ENCODE data around the gene CLTRN.
"Not testable (repeated sequence)": the region's sequence is repeated elsewhere in the genome, so short reads cannot be mapped to it uniquely, and the experiment has no call there.

CLTRN gene, protein sequence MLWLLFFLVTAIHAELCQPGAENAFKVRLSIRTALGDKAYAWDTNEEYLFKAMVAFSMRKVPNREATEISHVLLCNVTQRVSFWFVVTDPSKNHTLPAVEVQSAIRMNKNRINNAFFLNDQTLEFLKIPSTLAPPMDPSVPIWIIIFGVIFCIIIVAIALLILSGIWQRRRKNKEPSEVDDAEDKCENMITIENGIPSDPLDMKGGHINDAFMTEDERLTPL

GRCh38 chrX:15664487-15665444 is at the start of gene CLTRN:
Gene CLTRN, minus strand, starts transcription at chrX:15664805. Its CDS starts 30 bp downstream, at chrX:15664775.
- DNase-seq (ENCODE audit: low spot score): no peak

GRCh38 chrX:15704273-15704672 is 39.7 kb upstream of the CLTRN start:
- DNase-seq (ENCODE audit: low spot score): not testable (repeated sequence)

DNA sequence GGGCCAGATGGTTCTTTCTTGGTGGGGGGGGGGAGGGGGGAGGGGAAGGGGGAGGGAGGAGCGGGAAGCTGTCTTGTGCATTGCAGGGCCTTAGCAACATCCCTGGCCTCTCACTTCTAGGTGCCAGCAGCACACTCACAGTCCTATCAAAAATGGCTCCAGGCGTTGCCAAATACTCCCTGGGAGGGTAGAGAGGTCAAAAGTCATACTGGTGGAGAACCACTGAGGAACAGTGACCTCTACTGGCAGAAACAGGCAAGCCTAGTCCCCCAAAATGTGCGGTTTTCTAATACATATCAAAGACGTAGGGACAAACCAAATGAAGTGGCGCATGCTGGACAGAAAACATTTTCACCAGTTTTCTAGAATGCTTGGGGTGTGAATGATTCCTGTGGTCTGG is 39.2 kb upstream of the CLTRN start:
- not testable (repeated sequence) for DNase-seq (ENCODE audit: low spot score)

GRCh38 chrX:15702488-15703371 is 38.1 kb upstream of the CLTRN start:
- no peak for DNase-seq (ENCODE audit: low spot score)

DNA sequence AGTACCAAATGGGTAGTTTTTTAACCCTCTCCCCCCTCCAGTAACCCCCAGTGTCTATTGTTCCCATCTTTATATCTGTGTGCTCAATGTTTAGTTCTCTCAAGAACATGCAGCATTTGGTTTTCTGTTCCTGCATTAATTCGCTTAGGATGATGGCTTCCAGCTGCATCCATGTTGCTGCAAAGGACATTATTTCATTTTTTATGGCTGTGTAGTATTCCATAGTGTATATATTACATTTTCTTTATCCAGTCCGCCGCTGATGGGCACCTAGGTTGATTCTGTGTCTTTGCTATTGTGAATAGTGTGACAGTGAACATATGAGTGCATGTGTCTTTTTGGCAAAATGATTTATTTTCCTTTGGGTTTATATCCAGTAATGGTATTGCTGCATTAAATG is 31.9 kb upstream of the CLTRN start:
- DNase-seq (ENCODE audit: low spot score): no peak

- DNase-seq (ENCODE audit: low spot score): no peak
These were observed 30.4 kb upstream of the CLTRN start for GRCh38 chrX:15694941-15695451.

- peak; percentile 70 for DNase-seq (ENCODE audit: low spot score)
These were observed 22.4 kb upstream of the CLTRN start for GRCh38 chrX:15686818-15687685.

DNA sequence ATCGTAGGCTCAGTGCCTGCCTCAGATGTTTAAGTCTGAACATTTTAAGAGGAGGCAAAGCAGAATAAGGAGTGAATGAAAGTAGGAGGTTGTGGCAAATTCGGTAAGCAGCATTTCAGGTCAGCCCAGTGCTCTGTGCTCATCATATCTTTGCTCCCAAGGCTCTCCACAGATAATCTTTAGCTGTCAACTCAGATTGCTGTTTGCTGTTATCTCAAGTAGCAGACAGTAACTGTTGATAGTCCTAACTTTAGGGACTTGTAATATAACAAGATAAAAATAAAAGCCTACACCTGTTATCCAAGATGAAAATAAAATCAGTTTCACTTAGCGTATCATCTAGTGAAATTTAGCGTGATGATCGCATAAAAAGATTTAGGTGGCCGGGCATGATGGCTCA is 18.6 kb upstream of the CLTRN start:
- DNase-seq (ENCODE audit: low spot score): no peak

- no peak for DNase-seq (ENCODE audit: low spot score)
These were observed 16.8 kb upstream of the CLTRN start for GRCh38 chrX:15681433-15681832.

GRCh38 chrX:15680401-15680800 is 15.8 kb upstream of the CLTRN start:
- no peak for DNase-seq (ENCODE audit: low spot score)

DNA sequence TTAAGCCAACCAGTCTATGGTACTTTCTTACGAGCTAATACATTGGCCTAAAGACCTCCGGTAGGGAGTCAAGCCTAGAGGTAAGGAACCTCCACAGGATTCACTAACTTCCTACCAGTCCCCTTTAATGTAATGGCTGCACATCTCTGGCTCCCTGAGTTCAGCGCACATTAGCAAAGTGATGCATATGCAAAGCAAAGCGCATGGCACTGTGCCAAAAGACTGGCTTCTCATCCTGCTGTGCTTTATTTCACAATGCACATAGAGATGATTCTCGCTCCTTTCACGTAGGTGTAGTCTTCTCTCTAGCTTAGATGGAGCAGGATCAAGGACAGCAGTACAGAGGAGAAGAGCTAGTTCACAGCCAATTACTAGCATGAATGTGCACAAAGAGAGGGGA is 14.6 kb upstream of the CLTRN start:
- DNase-seq (ENCODE audit: low spot score): no peak

GRCh38 chrX:15678339-15678738 is 13.7 kb upstream of the CLTRN start:
- no peak for DNase-seq (ENCODE audit: low spot score)

DNA sequence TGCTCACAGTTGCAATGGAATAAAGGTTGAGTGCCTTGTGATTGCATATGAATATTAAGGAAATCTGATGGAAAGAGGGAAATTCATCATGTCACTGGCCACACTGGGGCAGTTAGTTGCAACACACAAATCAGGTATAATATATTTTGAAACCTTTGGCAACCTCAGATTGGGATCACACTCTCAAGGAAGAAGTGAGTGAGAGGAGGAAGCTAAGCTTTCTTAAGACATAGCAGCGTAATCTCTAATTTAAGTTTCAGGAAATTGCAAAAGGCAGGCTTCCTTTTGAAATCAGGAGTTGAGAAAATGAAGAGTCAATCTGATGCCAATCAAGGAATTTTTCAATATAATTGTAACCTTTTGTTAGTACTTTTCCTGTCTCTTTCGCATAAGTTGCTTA is 12.3 kb upstream of the CLTRN start:
- DNase-seq (ENCODE audit: low spot score): no peak

GRCh38 chrX:15675490-15675921 is 10.9 kb upstream of the CLTRN start:
- no peak for DNase-seq (ENCODE audit: low spot score)

GRCh38 chrX:15674841-15675489 is 10.4 kb upstream of the CLTRN start:
- DNase-seq (ENCODE audit: low spot score): peak; percentile 95

- no peak for DNase-seq (ENCODE audit: low spot score)
These were observed 9.9 kb upstream of the CLTRN start for GRCh38 chrX:15674514-15674840.

DNA sequence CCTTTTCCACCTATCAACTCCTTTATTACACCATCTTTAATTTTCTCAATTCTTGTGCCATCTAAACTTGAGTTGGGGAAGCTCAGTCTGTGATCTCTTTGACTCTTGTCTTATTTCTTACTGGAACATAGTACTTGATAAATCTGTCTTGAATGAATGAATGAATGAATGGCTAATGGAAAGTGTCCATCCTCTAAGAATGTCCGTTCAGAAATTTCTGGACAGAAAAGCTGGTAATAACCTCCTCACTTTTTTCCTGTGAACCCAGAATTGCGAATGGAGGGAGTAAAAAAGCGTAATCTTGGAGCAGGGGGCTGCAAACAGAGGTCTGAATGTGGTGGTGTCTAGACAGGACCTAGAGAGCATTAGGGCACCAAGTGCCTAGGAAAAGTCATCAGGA is 9.4 kb upstream of the CLTRN start:
- DNase-seq (ENCODE audit: low spot score): no peak

- DNase-seq (ENCODE audit: low spot score): no peak
These were observed 8.3 kb upstream of the CLTRN start for GRCh38 chrX:15672881-15673280.

GRCh38 chrX:15663439-15663838 is 1.2 kb downstream of the CLTRN start:
- no peak for DNase-seq (ENCODE audit: low spot score)

DNA sequence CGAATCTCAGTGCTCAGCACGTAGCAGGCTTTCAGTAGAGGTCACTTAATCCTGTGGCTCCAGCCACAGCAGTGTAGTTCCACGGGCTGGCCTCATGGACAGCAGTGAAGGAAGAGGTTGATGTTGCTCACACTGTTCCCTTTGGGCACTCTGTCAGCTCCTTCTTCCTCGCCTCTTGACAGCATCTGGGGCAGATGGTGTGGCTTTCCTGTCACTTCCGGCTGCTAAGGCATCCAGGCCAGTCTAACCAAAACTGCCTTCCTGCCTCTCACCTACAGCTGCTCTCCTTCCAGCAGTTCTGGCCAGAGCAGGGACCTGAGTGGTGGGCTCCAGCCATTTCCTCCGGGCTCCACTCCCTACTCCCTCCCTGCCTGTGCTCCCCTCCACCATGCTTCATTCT is 9.8 kb downstream of the CLTRN start:
- not testable (repeated sequence) for DNase-seq (ENCODE audit: low spot score)

DNA sequence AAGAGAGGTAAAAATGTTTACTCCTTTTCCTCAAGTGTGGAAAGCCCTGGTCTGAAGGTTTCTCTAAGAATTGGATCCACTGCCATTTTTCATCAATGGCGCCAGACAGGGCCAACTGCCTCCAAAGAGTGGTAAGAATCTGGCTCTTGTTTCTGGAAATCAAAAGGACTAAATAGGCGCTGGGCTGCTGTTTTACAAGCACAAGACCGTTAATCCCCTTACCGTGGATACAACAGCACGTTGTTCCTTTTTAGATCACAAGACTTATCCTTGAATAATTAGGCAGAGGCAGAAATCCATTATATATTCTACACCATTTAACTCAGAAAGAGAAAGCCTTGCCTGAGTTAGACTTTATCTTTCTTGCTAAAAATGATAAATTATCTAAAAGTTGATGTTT is 10.6 kb downstream of the CLTRN start:
- DNase-seq (ENCODE audit: low spot score): no peak

Measured in cerebellar cortex (tissue), 1 donor.